GM23338 (cell line): ENCODE data around the gene SGPP1.

Experiments
- EZH2 ChIP-seq: fragments of 200-600 bp; sonication (generic); IDR thresholded peaks from one replicate; pipeline ENCODE4 v1.8.0; 2017; ENCODE audit warnings: antibody characterized with exemption, mild to moderate bottlenecking, low read depth; ENCODE audit not compliant: unreplicated experiment
- POLR2AphosphoS5 ChIP-seq: IDR thresholded peaks from 2 replicates; pipeline ENCODE4 v1.6.1; 2016; ENCODE audit warnings: antibody characterized with exemption, low read depth
- TF ChIP-seq, protein P1 (sequence below), 2 experiments: fragments of 200-600 bp in 1 of 2; sonication (generic) in 1 of 2; conservative IDR thresholded peaks; 2 replicates each; pipeline versions ENCODE4 v1.5.1 to v1.6.1; 2016 to 2017; ENCODE audit warnings: antibody characterized with exemption in 2 of 2, low read depth in 2 of 2, mild to moderate bottlenecking in 2 of 2, moderate library complexity in 1 of 2

DNA sequence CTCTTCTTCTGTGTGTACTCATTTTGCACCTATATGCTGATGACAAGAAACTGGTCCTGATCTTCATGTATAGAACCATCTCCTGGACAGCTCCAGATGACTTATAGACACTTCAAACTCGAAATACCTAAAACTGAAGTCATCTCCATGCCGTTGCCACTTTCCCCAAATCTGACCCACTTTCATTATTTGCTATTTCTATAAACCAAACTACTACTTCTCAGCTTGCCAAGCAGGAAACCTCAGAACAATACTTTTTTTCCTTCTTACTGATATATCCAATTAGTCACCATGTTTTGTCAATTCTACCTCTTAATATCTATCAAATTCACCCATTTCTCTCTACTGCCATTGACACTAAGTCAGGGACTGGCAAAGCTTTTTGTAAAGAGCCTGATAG is 14.8 kb downstream of the SGPP1 start:
- TF ChIP-seq, protein P1, sequence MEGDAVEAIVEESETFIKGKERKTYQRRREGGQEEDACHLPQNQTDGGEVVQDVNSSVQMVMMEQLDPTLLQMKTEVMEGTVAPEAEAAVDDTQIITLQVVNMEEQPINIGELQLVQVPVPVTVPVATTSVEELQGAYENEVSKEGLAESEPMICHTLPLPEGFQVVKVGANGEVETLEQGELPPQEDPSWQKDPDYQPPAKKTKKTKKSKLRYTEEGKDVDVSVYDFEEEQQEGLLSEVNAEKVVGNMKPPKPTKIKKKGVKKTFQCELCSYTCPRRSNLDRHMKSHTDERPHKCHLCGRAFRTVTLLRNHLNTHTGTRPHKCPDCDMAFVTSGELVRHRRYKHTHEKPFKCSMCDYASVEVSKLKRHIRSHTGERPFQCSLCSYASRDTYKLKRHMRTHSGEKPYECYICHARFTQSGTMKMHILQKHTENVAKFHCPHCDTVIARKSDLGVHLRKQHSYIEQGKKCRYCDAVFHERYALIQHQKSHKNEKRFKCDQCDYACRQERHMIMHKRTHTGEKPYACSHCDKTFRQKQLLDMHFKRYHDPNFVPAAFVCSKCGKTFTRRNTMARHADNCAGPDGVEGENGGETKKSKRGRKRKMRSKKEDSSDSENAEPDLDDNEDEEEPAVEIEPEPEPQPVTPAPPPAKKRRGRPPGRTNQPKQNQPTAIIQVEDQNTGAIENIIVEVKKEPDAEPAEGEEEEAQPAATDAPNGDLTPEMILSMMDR (conservative IDR thresholded peaks at IDR 0.05; ENCODE audit: low read depth in 2 of 2) = no peak
- no peak for TF ChIP-seq POLR2AphosphoS5
- no peak for TF ChIP-seq EZH2
